ENCODE measurements around the gene ZNF48.
A peak's percentile ranks its signal among the peaks of the same experiment; 100 is the strongest.

The ZNF48 gene

DNA sequence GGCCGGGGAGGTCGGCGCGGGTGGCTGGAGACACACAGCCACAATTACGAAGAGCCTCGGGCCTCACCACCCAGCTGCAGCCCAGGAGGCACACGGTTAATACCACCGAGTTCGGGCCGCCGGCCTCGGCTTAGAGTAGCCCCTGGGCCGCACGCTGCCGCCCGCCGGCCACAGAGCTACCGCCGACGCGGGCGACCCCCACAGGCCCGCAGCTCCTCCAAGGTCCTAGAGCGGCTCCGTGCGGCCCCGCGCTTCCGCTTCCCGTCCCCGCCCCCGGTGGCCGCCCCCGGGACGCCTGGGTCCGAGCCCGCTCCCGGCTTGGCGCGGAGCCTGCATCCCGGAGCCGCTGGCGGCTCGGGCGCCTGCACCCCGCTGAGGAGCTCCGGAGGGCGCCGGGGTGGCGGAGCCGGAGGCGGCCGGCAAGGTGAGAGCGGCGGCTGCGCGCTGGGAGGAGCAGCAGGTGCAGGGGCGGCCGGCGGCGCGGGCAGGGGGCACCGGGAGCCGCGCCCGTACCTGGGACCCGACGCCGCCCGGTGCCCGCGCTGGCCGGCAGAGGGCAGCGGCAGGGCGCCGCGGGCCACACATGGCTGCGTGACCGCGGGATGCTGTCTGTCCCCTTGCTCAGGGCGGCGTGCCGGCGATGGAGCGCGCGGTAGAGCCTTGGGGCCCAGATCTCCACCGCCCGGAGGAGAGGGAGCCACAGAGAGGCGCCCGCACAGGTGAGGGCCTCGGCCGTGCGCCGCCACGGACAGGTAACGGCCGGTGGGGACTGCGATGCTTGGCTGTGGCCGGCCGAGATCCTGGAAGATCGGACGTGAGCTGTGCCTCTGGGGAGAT, at the start of gene ZNF48:
Gene ZNF48 (plus strand): TSS at position 266 of the 837 bp plus-strand sequence. CDS start 375 bp downstream, at position 641.
- DNase-seq: peak; percentile 65 to 76

DNA sequence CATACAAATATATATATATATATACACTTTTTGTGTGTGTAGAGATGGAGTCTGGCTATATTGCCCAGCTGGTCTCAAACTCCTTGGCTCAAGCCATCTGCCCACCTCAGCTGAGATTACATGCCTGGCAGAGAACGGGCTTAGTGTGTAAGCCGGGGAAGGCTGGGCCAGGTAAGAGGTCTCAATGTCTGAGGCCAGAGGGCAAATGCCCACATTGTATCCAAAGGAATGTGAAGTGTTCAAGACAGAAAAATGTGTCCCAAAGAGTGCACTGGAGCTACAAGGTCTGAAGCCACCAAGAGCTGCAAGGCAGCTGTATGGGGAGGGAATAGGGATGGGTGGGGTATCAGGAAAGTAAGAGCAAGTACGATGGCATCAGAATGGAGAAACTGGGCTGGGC, 48.9 kb upstream of the ZNF48 start:
- DNase-seq: no peak

DNA sequence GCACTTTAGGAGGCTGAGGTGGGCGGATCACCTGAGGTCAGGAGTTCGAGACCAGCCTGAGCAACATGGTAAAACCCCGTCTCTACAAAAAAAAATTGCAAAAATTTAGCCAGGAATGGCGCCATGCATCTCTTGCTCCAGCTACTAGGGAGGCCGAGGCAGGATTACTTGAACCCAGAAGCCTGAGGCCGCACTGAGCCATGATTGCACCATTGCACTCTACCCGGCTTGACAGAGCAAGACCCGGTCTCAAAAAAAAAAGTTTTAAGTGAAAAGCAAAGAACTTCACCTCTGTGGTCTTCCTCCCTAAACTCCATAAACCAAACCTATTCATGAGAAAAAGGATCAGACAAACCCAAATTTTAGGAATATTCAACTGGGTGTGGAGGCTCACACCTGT, 47.1 kb upstream of the ZNF48 start:
- DNase-seq: no peak

DNA sequence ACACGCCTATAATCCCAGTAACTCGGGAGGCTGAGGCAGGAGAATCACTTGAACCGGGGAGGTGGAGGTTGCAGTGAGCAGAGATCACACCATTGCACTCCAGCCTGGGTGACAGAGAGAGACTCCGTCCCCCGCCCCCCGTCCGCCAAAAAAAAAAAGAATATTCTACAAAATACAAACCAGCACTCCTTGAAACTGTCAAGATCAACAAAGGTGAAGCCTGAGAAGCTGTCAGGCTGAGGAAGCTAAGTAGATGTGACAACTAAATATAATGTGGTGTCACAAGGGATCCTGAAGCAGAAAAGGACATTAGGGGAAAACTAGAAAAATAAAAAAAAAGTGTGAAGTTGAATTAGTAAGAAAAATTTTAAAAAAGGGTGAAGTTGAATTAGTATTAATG, 46.3 kb upstream of the ZNF48 start:
- DNase-seq: no peak

DNA sequence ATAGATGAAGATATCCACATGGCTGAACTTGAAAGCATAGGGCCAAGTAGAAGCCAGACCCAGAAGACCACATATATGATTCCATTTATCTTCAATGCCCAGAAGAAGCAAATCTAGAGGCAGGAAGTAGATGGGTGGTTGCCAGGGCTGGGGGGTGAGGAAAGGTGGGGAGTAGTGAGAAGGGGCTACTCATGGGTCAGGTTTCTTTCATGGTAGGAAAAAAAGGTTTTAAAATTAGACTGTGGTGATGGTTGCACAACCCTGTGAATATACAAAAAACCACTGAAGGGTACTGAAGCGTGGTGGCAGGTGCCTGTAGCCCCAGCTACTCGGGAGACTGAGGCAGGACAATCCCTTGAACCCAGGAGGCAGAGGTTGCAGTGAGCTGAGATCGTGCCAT, 45.5 kb upstream of the ZNF48 start:
- no peak for DNase-seq

DNA sequence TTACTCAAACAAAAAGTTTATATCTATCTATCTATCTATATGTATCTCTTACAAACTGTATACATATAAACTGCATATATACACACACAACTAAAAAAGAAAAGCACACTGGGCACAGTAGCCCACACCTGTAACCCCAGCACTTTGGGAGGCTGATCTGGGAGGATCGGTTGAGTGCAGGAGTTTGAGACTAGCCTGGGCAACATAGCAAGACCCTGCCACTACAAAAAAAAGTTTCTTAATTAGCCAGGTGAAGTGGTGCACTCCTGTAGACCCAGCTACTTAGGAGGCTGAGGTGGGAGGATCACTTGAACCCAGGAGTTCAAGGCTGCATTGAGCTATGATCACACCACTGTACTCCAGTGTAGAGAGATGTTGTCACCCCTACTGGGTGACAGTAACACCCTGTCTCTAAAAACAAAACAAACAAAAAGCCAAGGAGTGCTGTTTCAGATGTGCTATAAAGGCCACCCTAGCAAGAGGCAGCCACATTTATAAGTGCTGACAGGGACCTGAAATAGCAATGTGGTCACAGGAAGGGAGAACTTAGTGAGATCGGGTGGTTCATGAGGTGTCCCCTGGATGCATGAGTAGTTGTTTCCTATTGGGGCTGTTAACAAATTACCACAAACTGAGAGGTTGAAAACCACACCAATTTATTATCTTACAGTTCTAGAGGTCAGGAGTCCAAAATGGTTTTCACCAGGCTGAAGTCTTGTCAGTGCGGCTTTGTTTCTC, 44.9 kb upstream of the ZNF48 start:
- DNase-seq: no peak

DNA sequence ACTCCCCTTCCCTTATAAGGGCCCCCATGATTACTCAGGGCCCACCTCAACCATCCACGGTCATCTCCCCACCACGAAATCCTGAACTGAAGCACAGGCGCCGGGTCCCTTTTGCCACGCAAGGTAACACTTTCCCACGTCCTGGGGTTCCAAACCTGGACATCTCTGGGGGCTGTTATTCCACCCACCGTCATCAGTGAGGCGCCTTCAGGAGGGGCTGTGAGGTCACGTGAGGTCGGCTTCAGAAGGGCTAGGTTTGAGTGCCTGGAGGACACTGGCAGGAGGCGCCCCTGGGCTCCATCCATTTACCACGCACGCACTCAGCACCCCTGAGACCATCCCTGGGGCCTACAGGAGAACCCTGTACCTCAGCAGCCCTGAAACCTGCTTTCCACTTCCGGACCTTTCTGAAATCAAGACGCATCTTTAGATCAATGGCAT, 44.2 kb upstream of the ZNF48 start:
- no peak for DNase-seq

DNA sequence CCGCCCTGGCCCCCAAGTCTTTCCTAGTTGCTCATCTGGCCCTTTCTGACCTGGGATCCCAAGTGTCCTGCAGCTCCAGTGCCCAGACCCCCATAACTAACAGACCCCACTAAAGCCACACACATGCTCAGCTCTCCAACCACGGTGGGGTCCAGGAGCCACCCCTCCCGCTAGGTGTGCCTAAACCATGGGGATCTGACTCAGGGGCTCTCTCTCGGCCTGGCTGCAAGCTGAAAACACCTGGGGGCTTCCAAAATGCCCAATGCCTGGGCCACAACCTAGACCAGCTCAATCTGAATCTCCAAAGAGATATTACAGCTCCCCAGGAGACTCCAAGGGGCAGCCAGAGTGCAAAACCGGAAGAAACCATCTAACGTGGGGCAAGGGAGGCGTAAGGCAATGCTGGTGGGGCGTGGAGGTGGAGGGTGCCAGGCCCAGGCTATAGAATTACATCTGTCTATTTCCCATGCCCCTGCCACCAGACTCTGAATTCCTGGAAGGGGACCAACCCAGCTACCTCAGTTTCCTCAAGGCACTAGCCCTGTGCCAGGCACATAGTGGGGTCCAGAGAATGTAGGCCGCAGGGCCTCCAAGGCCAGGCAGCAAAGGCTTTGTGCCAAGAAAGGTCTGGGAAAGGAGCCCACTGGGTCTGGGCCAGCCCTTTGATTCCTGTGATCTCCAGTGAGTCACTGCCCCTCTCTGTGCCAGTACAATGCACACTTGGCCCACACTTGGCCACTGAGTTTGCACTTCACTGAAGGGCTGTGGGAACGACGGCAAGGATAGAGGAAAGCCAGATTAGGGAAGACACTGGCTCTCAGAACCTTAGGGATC, 43.4 kb upstream of the ZNF48 start:
- no peak for DNase-seq

DNA sequence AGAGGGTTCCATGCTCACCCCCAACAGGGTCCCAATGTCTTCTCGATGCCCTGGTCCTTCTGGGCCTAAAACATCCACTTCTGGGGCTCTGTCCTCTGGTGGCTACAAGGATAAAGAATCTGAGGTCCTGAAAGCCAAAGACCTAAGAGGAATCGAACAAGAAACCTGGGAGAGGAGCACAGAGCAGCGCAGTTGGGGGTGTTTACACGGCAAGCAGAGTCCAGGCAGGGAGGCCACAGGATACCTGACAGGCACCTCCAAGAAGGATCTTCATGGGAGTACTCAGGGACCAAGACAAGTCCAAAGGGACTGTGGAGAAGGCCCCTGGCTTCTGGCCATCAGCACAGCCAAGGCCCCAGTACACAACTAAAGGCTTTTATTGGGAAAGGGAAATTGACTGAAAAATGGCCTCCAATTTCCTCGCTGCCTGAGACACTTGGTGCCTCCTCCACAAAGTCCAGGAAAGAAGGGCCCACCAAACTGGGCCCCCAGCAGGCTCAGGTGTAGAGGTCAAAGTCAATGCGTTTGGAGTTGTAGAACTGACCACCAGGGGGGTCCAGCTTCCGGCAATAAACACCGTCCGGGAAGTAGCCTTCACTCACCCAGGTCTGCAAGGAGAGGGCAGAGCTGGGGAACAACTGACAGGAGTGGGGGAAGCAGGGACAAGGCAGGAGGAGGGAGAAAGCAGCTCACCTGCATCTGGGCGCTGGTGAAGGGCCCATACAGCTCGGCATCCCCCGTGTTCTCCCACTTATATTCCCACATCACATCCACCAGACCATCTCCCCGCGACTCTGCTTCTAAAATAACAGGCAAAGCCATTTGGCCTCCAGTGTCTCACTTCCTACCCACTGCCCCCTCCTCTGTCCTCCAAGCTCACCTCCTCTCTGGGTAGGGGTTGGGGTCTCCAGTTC, 42.5 kb upstream of the ZNF48 start:
- DNase-seq: no peak

DNA sequence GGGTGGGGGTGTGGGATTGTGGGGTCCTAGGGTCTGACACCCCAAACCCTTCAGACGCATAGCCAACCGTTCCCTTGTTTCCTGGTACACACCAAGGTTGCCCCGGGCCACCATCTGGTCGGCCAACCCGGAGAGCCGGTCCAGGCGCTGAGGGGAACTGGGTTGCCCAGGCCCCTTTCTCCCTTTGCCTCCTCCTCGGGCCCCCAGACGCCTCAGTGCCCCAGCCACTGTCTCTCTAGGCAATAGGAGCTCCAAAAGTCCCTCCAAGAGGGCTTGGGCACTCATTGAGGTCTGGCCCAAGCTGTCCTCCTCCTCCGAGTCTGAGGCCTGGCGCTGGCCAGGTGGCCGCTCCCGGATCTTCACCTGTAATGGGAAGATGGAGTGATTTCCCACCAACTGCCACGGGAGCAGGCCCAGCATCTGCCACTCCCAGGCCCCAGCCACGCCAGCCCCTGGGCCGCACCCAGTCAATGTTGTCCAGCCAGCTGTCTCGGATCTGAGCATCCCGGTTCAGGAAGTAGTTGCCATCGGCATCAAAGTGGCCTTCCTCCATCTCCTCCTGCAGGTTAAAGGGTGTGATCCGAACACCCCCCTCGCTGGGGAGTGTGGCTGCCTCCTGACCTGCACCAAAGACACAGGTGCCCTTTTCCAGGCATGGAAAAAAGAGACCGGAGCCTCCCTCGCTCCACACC, 41.6 kb upstream of the ZNF48 start:
- no peak for DNase-seq

DNA sequence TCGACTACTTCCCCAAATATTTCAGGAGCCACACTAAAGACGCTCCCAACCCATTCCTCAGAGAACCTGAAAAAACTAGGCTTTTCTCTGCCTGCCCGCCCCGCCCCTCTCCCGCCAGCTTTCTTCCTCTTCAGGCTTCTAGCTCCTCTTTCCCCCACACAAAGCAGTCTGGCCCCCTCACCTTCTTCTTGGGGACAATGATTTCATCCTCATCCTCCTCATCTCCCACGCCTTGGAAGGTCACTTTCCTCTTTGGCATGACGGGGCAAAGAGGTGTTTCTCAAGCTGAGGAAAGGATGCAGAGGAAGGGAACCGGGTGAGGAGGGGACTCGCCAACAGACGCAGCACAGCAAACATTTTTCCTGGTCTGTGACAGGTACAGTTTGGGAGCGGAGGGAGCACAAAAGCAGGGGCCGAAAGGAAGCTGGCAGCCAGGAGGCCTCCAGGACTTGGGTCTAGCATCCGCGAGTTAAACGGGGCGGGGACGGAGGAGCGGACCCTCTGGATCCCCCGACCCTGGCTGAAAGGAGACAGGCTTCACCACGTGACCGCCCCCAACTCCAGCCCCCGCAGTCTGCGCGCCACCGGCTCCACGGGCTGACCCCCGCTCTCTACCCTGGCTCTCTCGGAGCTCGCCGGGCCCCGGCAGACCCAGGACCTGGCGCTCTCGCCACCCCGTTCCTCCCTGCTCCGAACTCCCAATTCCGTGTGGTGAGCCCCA, 40.6 kb upstream of the ZNF48 start:
- DNase-seq: peak in 1 of 2 experiments; percentile 53

DNA sequence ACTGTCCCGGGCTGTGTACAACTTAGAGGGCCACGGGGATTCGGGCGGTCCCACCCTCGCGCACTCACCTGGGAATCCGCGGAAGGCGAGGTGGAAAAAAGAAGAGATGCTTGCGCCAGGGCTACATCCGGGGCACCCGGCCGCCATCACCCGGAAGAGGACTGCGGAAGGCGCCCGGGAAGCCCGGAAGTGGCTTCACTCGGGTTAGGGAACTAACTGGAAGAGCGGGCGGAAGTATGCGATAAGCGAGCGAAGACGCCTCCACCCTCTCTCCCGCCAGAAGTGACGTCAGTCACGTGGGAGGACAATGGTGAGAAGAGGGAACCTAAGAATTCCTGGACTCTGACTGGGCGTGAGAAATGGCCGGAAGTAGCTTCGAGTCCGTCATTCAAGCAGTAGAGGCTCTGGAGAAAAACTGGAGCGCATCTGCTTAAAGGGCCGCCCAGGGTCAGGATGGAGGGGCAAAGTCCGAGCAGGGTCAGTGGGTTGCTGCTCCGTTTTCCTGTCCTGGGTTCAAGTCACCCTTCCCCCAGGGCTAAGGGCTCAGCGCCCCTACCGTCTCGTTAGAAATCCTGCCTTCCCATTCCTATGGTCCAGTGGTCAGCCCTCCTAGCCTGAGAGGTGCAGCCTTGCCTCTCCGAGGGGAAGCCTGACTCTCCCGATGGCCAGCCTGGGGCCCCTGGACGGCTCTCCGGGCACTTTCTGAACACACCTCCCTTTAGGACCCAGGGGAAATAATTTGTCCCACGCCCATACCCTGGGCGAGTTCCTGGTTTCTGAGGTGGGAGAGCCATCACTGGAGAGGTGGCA, 39.9 kb upstream of the ZNF48 start, which contains the start of gene CD2BP2:
Gene CD2BP2 (minus strand): TSS at position 165 of the 810 bp plus-strand sequence. CDS start 627 bp downstream, outside the sequence.
- peak; percentile 100 for DNase-seq

DNA sequence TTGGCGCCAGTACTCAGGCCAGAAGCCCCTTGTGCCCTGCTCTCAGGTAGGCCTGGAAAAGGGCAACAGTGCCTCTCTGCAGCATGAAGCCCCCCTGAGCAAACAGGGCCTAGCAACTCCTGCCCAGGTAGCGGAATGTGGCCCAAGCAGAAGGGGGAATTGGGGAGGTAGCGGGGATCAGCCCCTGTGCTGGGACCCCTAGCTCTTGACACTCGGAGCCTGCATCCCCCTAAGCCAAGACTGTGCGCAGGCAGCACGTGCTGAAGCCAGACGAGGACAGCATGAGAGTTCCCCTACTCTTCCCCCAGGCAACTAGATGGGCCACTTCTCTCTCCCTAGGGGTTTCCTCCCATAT, 39.3 kb upstream of the ZNF48 start:
- no peak for DNase-seq

DNA sequence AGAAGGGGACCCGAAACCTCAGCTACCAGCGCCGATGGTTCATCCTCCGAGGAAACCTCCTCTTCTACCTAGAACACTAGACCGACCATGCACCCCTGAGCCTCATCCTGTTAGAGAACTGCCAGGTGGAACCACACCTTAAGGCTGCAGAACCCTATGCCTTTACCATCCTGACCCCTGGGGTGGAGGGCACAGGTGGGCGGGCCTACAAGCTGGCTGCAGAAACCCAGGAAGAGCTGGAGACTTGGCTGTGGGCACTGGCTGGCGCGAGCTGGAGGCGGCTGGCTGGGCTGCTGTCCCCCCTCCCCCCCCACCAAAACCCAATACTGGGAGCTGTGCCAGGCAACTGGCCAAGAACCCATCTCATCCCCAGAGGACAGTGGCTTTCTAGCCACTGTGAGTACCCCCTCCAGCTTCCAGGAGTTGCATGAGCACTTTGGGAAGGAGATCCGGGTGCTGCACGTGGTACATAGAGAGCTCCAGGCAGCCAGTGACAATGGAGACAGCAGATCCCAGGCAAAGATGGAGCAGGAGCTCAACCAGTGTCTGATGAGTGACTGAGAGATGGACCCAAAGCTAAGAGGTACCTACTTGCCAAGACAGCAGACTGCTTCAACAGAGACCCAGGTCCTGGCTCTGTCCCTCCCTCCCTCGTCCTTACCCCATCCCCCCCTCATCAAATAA, 38.7 kb upstream of the ZNF48 start:
- no peak for DNase-seq

DNA sequence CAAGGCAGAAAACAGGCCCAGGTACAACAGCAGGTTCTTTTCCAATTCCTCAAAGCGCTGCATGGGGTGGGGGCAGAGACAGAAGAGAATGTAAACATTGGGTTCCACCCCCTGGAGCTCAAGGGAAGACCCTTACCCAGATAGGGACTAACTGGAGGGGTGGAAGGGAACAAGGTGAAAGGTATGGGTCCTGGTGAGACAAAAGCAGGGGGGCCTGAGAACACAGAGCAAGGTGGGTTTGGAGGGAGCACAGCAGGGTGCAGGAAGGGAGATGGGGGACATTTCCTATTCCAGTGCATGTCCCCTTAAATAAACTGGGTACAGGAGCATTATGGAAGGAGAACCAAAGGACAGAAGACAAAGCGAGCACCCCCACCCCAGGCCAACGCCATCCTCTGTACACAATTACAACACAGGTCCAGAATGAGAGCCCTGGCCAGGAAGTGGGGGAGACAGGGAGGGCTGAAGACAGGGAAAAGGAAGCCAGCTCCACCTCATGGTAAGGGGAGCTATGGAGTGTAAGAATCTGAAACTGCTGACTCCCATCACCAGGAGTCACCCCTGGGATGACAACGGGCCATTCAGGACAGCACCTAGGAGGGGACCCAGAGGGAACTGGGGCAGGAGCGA, 38.0 kb upstream of the ZNF48 start:
- no peak for DNase-seq

DNA sequence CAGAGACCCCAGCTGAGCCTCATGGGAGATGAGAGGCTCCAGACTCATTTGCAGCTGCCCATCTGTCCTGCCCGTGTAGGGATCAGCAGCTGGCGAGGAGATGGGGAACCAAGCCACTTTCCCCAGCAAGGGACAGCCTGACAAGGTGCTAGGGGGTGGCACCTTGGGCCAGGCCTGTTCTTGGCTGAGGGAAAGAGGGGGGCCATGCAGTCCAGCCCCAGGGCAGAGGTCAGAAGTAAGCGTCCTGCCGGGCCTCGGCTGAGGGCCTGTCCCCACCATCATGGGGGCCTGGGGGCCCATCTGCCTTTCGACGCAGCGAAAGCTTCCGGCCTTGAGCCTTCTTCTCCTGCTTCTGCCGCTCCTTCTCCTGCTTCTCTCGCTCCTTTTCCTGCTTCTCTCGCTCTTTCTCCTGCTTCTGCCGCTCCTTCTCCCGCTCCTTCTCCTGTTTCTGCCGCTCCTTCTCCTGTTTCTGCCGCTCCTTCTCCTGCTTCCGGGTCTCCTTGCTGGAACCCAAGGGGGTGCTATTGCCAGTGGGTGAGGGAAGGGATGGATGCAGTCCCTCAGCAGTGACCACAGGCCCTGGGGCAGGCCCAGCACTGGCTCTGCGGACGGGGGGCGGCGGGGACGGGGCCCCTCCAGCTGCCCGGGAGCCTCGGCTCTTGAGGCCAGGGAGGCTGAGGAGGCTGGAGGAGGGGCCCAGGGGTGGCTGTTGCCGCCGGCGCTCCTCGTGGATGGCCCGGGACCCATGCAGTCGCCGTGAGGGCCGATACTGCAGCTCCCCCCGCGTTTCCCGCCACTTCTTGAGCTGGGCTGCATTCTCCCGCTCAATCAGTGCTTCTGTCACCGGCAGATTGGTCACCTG, 37.3 kb upstream of the ZNF48 start:
- no peak for DNase-seq

DNA sequence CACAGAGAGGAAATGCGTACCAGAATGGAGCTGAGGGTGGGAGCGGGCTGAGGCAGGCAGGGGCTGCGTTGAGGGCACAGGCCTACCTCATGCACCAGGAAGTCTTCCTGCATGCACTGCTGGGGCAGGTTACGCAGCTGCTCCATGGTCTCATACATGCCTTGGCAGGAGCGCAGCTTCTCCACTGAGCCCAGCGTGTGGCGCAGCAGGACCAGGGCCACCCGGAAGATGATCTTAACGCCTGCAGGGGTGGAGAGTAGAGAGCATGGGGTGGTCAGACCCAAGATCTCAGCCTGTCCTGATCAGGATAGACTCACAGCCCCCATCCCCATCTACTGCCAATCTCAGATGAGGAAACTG, 36.7 kb upstream of the ZNF48 start:
- no peak for DNase-seq

All from SW 1271 (cell line).